GM21447 (cell line): ENCODE measurements around the gene ODAM.
"Not testable (repeated sequence)": the region's sequence is repeated elsewhere in the genome, so short reads cannot be mapped to it uniquely, and the experiment has no call there.

ENCODE experiments used
- ATAC-seq: cut with Tn5 transposase; IDR thresholded peaks from one replicate; pipeline ENCODE4 v1.9.1; 2021; ENCODE audit not compliant: unreplicated experiment

Gene ODAM

GRCh38 chr4:70221389-70221788 lies 25.9 kb downstream of the ODAM start:
- not testable (repeated sequence) for ATAC-seq

DNA sequence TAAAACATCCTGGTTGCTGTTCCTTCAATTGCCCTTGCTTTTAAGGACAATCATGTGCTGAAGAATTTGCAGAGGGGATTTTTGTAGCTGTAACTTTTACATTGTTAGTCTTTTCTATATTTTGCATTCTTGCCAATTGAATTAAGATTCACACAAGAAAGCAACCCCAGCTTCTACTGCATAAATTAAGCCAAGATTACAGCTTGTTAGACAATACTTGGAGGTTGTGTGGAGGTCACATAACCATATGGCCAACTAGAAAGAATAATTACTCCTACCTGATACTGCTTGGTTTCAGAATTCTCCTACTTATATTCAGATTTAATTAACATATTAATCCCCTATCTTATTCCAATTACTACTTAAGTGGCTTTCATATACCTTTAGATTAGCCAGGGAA lies 26.3 kb downstream of the ODAM start:
- ATAC-seq: not testable (repeated sequence)

- ATAC-seq: no peak
Observed at GRCh38 chr4:70225824-70226223, 30.3 kb downstream of the ODAM start, which contains the start of gene FDCSP. TSS of gene FDCSP (plus strand) at chr4:70226124. CDS start at chr4:70231195, 5,071 bp downstream.

DNA sequence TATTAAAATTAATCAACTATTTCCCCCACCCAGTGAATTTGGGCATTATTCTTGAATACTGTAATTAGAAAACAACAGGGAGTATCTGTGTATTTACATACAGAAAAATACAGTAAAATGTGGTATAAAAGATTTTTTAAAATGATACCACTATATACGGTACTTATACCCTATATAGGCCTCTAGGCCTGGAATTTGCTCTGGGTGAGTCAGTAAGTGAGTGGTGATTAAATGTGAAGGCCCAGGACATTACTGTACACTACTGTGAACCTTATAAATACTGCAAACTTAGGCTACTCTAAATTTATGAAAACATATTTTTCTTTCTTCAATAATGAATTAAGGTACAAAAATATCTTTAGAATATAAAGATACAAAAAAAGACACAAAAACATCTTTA lies 40.6 kb downstream of the ODAM start:
- ATAC-seq: no peak

DNA sequence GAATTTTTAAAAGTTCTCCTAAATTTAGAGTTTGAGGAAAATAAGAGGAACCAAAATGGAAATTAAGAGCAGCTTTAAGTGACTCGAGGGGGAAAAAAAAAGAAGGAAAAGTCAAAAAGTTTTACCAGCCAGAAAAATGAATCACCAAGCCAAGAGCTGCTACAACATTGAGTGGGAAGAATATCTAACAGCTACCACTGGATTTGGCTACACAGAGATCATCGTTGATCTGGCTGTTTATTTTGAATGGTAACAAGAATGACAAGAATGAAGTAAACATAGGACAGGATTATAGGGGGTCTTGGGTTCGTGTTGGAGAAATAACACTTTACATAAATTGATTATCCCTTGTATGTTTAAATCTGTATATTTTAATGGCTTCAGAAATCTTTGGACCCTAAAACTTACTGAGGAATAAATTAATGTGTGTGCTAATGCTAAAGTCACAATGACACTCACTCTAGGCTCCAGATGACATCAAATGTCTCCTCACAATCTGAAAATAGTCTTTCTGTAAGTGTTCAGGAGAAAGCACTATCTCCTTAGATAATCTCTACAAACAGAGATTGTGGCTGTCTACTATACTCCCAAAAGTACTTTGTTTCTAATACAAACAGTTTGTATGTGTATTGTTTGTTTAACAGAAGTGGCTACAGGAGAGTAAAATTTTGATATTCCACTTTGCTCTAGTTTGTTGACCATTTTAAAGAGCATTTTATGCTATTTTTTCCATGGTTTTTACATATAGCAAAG lies 43.8 kb downstream of the ODAM start:
- ATAC-seq: no peak

- no peak for ATAC-seq
Observed at GRCh38 chr4:70239884-70240591, 44.5 kb downstream of the ODAM start.

GRCh38 chr4:70242297-70242696 lies 46.8 kb downstream of the ODAM start, which contains the start of gene CSN3:
TSS of gene CSN3 (plus strand) at chr4:70242597. CDS start at chr4:70244820, 2,223 bp downstream.
- not testable (repeated sequence) for ATAC-seq

- ATAC-seq: no peak
Observed at GRCh38 chr4:70243091-70243490, 47.6 kb downstream of the ODAM start.

GRCh38 chr4:70251250-70251944 lies 55.9 kb downstream of the ODAM start:
- no peak for ATAC-seq

DNA sequence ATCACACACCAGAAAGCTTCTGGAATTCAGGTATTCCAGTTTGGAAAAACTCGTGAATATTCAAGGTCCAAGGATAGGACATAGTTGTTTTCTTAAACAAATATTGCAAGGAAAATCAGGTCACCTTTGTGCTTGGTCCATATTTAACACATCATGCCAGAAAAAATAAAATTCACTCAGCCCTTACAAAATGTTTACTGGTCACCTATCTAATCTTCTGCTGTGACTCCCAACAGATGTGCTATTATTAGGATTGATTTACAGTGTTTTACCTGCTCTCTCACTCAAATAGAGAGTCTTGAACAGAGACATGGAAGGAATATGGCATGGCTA lies 56.4 kb downstream of the ODAM start:
- no peak for ATAC-seq
